Caki2 (cell line): ENCODE measurements around the gene FIS1. TPM values are rescaled to one million over a fixed set of nuclear protein-coding genes. Genes with fewer than 3 reads are reported as not detected.
"Not testable (repeated sequence)": the region's sequence is repeated elsewhere in the genome, so short reads cannot be mapped to it uniquely, and the experiment has no call there.

ENCODE experiments used
- DNase-seq: peaks from one replicate; pipeline ENCODE4 v3.0.0-alpha.2; 2015; ENCODE audit warnings: low read depth
- in situ Hi-C: cut with HindIII; loops from 2 replicates; pipeline ENCODE4 v1.10.0; 2016; ENCODE audit warnings: low sequenced_read_pairs, low pct_unique_long_range_greater_than_20kb, mixed read lengths
- total RNA-seq: library from RNA; depleted of rRNA; stranded (reverse); fragments of >200 nt; shearing (Covaris generic); gene quantifications from 2 replicates; pipeline ENCODE4 v1.2.3, GENCODE V29; 2014; ENCODE audit warnings: low replicate concordance

Gene FIS1
- total RNA-seq, 1 experiment from 2014 or later: 156 TPM

DNA sequence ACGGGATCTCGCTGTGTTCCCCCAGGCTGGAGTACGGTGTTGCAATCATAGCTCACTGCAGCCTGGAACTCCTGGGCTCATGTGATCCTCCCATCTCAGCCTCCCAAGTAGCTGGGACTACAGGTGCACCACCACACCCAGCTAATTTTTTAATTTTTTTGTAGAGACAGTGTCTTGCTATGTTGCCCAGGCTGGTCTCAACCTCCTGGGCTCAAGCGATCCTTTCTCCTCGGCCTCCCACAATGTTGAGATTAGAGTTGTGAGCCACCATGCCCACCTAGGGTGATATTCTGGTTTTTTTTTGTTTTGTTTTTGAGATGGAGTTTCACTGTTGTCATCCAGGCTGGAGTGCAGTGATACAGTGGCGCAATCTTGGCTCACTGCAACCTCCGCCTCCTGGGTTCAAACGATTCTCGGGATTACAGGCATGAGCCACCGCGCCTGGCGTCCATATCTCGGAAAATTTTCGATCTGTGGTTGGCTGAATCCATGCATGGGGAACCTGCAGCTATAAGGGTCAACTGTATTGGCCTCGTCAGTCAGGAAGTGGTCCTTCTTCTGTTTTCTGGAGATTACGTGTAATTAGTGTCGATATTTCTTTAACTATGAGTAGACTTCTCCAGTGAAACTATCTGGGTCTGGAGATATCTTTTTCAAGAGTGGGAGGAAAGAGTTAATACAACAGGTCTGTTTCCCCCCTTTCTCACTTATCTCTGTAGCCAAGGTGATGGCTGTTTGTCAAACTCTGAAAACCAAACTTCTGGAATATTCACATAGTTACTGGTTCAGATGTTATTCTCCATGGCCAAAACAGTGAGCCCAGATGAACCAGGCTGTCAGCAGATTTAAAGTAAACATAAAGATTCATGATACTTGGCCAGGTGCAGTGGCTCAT, 21.0 kb upstream of the FIS1 start:
- no peak for DNase-seq
- in situ Hi-C loops: no loop called here

DNA sequence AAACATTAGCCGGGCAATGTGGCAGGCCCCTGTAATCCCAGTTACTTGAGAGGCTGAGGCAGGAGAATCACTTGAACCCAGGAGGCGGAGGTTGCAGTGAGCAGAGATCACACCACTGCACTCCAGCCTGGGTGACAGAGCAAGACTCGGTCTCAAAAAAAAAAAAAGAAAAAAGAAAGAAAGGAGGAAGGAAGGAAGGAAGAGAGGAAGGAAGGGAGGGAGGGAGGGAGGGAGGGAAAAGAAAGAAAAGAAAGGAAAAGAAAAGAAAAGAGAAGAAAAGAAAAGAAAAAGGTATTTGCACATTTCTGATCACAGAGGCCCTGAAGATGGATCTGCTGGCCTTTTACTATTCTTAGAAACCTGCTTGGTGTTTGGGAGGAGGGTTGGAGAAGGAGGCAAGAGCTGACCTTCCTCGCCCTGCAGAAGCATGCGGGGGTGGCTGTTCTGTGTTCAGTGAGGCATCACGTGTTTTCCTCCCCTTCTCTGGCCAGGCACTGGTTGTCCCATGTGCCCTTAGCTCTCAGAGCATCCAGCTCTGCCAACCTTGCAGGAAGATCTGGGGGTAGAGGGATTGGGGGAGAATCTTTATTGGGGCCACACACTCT, 19.3 kb upstream of the FIS1 start:
- DNase-seq, in situ Hi-C loops: not testable (repeated sequence)

DNA sequence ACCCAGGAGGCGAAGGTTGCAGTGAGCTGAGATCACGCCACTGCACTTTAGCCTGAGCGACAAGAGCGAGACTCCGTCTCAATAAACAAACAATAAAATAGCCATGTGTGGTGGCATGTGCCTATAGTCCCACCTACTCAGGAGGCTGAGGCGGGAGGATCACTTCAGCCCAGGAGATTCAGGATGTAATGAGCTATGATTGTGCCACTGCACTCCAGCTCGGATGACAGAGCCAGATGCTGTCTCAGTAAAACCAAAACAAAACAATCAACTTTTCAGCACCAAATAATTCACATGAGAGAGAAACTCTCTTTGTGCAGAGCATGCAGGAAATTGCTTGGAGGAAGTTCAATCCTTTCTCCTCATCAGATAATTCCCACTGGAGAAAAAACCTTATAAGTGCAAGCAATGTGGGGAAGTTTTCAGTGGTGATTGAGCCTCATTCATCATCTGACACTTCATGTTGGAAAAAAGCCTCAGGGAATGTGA, 13.4 kb upstream of the FIS1 start:
- DNase-seq: no peak
- in situ Hi-C loops: no loop called here

DNA sequence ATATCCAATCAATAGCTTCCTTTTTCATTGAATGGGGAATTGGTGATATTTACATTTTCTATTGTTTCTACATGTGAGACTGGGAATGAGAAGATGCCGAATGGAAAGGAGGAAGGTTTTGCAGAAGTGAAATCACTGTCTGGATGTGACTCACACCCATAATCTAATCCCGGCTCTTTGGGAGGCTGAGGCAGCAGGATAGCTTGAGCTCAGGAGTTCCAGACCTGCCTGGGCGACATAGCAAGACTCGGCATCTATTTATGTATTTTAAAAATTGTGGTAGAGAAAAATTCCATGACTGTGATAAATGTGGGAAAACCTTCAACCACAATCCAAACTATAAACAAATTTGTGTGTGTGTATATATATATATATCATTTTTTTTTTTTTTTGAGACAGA, 10.9 kb upstream of the FIS1 start:
- in situ Hi-C loops: no loop called here
- DNase-seq: no peak

DNA sequence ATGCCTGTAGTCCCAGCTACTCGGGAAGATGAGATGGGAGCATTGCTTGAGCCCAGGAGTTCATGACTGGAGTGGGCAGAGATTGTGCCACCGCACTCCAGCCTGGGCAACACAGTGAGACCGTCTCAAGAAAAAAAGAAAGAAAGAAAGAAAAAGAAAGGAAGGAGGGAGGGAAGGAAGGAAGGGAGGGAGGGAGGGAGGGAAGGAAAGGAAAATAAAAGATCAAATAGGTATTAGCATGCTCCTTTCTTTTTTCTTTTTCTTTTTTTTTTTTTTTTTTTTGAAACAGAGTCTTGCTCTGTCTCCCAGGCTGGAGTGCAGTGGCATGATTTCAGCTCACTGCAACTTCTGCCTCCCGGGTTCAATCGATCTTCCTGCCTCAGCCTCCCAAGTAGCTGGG, 8.3 kb upstream of the FIS1 start:
- DNase-seq, in situ Hi-C loops: not testable (repeated sequence)

DNA sequence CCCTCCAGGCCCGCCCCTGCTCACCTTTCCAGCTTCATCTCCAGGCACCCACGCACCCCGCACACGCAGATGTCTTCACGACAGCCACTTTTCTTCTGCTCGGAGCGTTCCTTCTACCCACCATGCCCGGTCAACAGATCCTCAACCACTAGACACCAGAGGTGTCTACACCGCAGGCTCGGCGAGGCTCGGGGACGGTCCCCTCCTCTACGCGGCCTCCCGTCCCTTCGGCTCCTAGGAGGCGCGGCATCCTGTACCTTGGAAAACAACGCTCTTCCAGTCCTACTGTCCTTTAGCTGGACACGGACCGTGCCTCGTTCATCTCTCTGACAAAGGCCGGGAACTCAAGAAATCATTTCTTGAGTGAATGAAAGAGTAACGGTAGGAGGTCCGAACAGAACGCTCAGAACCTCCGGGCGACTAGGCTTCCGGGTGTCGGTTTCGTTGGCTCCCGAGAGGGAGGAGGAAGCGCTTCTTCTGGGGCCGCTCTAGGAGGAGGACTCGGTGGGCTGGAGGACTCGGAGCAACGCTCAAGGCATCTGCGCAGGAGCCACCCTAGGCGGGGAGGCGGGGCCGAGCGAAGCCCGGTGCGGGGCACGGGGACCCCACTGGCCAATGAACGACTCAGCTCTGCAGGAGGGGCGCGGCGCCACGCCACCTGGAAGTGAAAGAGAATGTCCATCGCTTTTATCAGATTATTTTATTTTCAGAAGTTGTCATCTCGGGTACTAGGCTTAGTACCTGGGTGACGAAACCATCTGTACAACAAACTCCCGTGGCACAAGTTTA, 7.2 kb upstream of the FIS1 start:
- DNase-seq: peak; percentile 97
- in situ Hi-C loops: no loop called here

DNA sequence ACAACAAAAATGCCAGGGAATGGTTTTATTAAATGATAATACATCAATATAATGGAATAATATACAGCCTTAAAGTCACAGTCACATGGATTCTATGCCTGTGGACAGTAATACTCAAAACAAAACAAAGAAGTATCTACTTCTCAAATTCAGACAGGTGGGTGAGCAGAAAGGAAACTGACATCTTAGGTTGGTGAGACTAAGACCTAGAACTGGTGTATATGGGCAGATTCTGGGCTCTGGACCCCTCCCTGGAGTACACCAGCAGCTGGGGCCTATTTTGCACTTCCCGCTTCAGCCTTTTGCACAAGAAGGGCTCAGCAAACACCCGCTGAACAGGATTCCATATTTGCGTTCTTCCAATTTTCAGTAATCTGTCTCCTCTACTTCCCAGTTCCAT, 5.4 kb upstream of the FIS1 start:
- DNase-seq: no peak
- in situ Hi-C loops: no loop called here

DNA sequence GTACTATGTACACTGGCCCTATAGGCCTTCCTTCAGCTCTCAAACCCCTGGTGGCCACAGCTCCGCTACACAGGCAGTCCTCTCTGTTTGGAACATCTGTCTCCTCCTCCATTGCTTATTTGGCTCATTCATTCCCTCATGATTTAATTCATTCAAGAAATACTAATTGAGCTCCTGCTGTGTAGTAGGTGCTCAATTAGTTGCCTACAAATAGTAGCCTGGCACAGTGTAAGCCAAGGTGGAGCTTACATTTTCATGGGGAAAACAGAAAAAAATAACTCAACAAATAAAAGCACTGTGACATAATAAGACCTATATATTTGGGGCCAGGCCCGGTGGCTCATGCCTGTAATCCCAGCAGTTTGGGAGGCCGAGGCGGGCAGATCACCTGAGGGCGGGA, 3.4 kb upstream of the FIS1 start:
- in situ Hi-C loops: no loop called here
- DNase-seq: no peak

DNA sequence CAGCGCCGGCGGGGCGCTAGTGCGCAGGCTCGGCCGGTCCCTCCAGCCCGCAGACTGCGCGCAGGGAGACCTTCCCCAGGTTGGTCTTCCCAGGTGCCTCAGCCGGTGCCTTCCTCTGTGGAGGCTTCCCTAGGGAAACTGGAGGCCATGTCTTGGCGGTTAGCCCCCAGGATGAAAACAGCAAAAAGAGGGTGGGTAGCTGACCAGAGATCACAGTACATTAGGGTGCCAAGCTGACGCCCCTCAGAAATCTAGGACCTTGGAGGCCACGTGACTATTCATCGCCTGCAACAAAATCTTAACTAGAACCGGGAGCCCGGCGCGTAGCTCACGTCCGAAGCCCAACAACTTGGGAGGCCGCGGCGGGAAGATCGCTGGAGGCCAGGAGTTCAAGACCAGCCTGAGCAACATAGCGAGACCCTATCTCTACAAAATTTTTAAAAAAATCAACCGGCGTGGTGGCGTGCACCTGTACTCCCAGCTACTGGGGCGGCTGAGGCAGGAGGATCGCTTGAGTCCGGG, 327 bp upstream of the FIS1 start:
- in situ Hi-C loops: no loop called here
- DNase-seq: no peak

DNA sequence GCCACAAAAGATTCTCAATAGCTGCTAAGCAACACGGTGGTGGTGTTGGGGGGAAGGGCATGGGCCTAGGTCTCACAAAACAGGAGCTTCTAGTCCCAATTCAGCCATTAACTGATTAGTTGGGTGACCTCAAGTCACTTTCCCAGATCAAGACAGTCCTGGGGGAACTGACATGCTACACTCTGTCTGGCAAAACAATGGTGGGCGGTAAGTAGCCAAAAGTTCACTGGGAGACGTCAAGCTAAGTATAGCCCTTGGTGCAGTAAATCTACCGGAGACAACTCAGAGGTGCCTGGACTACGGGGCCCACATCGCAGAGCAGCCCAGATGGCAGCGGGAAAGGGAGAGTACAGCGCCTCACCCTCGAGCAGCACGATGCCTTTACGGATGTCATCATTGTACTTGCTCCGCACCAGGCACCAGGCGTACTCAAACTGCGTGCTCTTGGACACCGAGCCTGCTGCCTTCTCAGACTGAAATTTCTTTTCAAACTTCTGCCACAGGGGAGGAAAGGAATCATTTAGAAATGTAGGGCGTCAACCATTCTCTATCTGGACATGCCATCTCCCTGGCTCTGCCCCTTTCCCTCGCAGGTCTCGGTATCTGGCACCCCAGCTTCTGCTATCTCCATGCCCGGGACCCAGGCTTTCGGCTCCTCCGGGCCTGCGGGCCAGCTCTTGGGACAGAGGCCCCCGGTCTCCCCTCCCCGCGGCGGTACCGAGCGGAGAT, 1.1 kb downstream of the FIS1 start:
- in situ Hi-C loops: no loop called here
- no peak for DNase-seq

DNA sequence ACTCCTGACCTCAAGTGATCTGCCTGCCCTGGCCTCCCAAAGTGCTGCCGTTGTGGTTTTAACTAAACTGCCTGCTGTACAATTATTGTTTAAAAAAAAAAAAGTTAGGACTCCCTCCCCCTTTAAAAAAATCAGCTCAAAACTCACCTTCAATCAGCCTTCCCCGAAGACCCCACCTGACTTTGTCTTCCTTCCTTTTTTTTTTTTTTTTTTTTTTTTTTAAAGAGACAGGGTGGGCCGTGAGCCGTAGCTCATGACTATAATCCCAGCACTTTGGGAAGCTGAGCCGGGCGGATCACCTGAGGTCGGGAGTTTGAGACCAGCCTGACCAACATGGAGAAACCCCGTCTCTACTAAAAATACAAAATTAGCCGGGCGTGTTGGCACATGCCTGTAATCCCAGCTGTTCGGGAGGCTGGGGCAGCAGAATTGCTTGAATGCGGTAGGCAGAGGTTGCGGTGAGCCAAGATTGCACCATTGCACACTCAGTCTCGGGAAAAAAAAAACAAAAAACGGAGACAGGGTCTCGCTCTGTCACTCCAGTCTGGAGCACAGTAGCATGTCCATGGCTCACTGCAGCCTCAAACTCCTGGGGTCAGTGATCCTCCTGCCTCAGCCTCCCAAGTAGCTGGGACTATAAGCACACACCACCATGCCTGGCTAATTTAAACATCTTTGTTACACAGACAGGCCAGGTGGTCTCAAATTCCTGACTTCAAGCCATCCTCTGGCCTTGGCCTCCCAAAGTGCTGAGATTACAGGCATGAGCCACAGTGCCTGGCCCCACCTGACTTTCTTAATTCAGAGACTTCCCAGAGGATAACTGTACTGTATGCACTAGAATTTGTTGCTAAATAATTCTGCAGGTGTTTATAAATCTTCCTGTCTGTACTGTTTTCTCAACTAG, 3.2 kb downstream of the FIS1 start:
- no peak for DNase-seq
- in situ Hi-C loops: no loop called here

DNA sequence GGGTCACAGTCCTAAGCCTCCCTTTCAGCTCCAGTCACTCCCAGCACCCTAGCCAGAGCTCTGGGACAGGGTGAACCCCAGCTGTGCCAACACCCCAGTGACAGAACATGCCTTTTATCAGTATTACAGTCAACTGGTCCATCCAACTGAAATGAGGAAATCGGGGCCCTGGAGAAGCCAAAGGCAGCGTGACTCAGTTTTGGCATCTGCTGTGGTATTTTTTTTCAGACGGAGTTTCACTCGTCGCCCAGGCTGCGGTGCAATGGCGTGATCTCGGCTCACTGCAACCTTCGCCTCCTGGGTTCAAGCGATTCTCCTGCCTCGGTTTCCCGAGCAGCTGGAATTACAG, 3.9 kb downstream of the FIS1 start:
- in situ Hi-C loops: no loop called here
- DNase-seq: no peak

DNA sequence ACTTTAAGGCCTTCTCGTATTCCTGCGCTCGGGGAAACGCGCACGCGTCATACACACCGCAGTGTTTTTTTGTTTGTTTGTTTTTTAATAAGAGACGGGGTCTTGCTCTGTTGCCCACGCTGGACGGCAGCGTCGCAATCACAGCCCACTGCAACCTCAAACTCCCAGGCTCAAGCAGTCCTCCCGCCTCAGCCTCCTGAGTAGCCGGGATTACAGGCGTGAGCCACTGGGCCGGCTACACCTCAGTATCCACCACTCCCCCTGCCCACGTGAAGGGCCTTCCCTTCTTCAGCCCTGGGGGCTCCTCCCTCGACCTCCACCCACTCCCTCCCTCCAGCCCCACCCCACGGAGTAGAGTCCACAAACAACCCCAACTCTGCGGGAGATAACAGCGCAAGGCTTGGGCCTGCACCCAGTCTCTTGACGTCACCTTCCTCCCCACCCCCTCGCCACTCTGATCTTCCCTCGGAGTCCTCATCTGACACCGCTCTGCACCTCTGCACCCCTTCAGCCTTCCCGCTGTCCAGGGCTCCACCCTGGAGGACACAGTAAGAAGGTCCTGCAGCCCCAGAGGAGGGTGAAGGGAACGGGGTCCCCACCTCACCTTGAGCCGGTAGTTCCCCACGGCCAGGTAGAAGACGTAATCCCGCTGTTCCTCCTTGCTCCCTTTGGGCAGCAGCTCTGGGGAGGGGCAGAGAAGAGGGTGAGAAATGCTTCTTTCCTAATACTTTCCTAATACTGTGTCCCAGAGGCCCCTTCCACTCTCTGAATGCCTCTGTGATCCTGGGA, 4.5 kb downstream of the FIS1 start:
- no peak for DNase-seq
- in situ Hi-C loops: no loop called here

DNA sequence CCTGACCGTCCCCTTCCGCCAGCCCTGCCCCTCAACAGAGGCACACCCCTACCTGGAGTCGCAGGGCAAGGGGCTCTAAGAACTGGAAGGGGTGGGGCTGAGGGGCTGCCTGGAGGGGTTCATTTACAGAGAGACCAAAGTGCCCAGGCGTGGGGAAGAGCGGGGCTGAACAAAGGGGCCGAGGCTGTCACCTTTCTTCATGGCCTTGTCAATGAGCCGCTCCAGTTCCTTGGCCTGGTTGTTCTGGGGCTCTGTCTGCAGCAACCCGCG, 5.0 kb downstream of the FIS1 start:
- in situ Hi-C loops: no loop called here

DNA sequence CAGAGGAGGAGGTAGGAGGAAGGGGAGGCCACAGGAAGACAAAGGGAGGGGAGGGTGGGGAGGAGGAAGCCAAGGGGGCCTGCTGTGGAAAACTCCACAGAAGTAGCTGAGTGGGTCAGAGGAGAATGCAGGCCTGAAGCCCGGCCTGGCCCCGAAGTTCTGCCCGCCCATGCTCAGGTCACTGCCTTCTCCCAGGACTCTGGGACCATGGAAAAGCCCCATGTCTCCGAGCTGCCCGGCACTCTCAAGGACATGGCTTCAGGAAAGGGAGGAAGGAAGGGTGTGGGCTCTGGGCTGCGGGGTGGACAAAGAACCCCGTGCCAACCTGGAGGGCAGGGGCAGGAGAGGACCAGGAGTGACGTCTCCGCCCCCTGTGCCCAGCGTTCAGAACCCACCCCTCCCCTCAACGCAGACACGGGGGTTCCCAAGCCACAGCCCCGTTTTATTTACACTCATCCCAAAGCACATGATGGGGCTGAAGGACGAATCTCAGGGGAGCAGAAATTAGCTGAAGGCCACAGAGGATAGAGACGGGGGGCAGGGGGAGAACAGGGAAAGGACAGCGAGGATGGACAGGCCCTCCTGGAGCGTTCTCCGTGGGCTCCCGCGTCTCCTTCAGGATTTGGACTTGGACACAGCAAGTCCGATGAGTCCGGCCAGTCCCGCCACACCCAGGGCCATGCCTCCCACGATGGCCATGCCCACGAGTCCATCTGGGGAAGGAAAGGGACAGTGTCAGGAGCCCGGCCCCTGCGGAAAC, 5.5 kb downstream of the FIS1 start:
- in situ Hi-C loops: no loop called here
- no peak for DNase-seq

More for the DNA sequence above, 5.0 kb downstream of the FIS1 start:
- DNase-seq: no peak
